Upper lobe of right lung (tissue), 1 donor: ENCODE data around the gene POU2F3. TPM values are rescaled to one million over a fixed set of nuclear protein-coding genes. Genes with fewer than 3 reads are reported as not detected.

Experiments used
- ATAC-seq: fragments of 200-7000 bp; cut with Tn5 transposase; one replicate; pipeline ENCODE4 v1.9.1; 2020; ENCODE audit warnings: mild to moderate bottlenecking, moderate library complexity
- DNase-seq: peaks from one replicate; pipeline ENCODE4 v3.0.0-alpha.2; 2020
- H3K27ac ChIP-seq: fragments of 200-600 bp; one replicate; pipeline ENCODE4 v1.8.0; 2022
- H3K27me3 ChIP-seq: fragments of 200-600 bp; one replicate; pipeline ENCODE4 v1.8.0; 2022; ENCODE audit warnings: mild to moderate bottlenecking
- H3K36me3 ChIP-seq: fragments of 200-600 bp; one replicate; pipeline ENCODE4 v1.8.0; 2022
- H3K4me1 ChIP-seq: fragments of 200-600 bp; one replicate; pipeline ENCODE4 v1.8.0; 2022
- H3K4me3 ChIP-seq: fragments of 200-600 bp; one replicate; pipeline ENCODE4 v1.8.0; 2022; ENCODE audit warnings: mild to moderate bottlenecking
- H3K9me3 ChIP-seq: fragments of 200-600 bp; one replicate; pipeline ENCODE4 v1.8.0; 2022
- intact Hi-C: fragments of 100-400 bp; cut with DNase I; formaldehyde crosslinking; loops from one replicate; pipeline ENCODE4 v1.11.0; 2022
- total RNA-seq: library from RNA; stranded (reverse); fragmentation: NEBNext Ultra II Directional; extraction: Animal tissue kit (Norgen Biotek cat#: 25700); gene quantifications from one replicate; pipeline ENCODE4 v1.2.1, GENCODE V29; 2021
- TF ChIP-seq, protein P1 (sequence below): fragments of 200-600 bp; IDR thresholded peaks from one replicate; pipeline ENCODE4 v1.8.0; 2022; ENCODE audit warnings: antibody characterized with exemption
- donor health status: DM: no; HTN: yes; CAD: no; lungs with severe emphysema.

POU2F3 gene
- total RNA-seq, 1 donor from 2014 or later, result 3.0 TPM

DNA sequence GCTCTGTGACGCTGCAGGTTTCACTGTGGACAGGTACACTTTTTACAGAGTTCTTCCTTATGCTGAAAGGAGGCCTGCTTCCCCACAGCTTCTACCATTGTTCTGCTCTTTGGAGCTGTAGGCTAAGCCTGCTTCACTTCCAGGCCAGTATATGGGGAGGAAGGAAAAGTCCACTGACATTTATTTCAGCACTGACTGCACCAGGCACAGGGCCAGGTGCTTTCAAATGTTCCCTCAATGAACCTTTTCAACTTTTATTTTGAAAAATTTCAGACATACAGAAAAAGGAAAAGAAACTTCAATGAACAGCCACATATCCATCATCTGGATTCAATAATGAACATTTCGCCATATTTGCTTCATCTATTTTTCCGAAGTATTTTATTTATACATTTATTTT, 22.0 kb downstream of the POU2F3 start:
- no peak for ATAC-seq
- Histone ChIP-seq H3K4me1 (no peaks in the 10 kb centered on the region), H3K27me3 (peaks cover 3% of the 10 kb centered on the region), H3K36me3 (no peaks in the 10 kb centered on the region), H3K4me3 (no peak overlapping the region), H3K9me3 (no peaks in the 10 kb centered on the region), H3K27ac (no peak overlapping the region)
- DNase-seq, result no peak
- intact Hi-C loops, result no loop called here
- TF ChIP-seq, protein P1, sequence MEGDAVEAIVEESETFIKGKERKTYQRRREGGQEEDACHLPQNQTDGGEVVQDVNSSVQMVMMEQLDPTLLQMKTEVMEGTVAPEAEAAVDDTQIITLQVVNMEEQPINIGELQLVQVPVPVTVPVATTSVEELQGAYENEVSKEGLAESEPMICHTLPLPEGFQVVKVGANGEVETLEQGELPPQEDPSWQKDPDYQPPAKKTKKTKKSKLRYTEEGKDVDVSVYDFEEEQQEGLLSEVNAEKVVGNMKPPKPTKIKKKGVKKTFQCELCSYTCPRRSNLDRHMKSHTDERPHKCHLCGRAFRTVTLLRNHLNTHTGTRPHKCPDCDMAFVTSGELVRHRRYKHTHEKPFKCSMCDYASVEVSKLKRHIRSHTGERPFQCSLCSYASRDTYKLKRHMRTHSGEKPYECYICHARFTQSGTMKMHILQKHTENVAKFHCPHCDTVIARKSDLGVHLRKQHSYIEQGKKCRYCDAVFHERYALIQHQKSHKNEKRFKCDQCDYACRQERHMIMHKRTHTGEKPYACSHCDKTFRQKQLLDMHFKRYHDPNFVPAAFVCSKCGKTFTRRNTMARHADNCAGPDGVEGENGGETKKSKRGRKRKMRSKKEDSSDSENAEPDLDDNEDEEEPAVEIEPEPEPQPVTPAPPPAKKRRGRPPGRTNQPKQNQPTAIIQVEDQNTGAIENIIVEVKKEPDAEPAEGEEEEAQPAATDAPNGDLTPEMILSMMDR, result no peak

- Histone ChIP-seq H3K4me1 (no peaks in the 10 kb centered on the region), H3K27ac (no peak overlapping the region), H3K27me3 (peaks cover 24% of the 10 kb centered on the region), H3K9me3 (no peaks in the 10 kb centered on the region), H3K36me3 (no peaks in the 10 kb centered on the region), H3K4me3 (no peak overlapping the region)
- intact Hi-C loops, result no loop called here
- ATAC-seq, result no peak
- TF ChIP-seq, protein P1, result no peak
- no peak for DNase-seq
Measured at GRCh38 chr11:120267319-120267718, 27.4 kb downstream of the POU2F3 start.

GRCh38 chr11:120268686-120269085, 28.7 kb downstream of the POU2F3 start:
- no peak overlapping the region for H3K4me3 ChIP-seq
- no peaks in the 10 kb centered on the region for H3K9me3 ChIP-seq
- H3K27ac ChIP-seq, result no peak overlapping the region
- ATAC-seq (no peak), DNase-seq (no peak)
- no peaks in the 10 kb centered on the region for H3K4me1 ChIP-seq
- intact Hi-C loops, result no loop called here
- peaks cover 24% of the 10 kb centered on the region for H3K27me3 ChIP-seq
- H3K36me3 ChIP-seq, result no peaks in the 10 kb centered on the region
- TF ChIP-seq, protein P1, result no peak

DNA sequence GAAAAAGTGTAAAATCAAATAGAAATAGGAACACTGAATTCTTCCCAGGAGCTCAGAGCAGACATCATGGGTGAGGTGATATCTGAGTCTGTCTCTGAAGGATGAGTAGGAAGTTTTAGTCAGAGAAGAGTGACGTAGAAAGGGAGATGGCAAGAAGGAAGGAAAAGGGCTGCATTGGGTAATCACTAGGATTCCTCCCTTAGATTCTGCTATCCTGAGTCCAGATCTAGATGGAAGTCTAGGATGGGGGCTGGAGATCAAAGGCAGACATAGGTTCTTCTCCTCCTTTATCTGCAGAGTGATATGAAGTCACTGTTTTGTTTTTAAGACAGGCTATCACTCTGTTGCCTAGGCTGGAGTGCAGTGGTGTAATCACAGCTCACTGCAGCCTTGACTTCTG, 30.4 kb downstream of the POU2F3 start:
- H3K27ac ChIP-seq, result no peak overlapping the region
- TF ChIP-seq, protein P1, result no peak

GRCh38 chr11:120271672-120272071, 31.7 kb downstream of the POU2F3 start:
- TF ChIP-seq, protein P1, result no peak
- H3K9me3 ChIP-seq, result no peaks in the 10 kb centered on the region
- peaks cover 21% of the 10 kb centered on the region for H3K27me3 ChIP-seq
- DNase-seq (no peak), ATAC-seq (no peak)
- no peaks in the 10 kb centered on the region for H3K36me3 ChIP-seq
- H3K4me1 ChIP-seq, result no peaks in the 10 kb centered on the region
- intact Hi-C loops, result no loop called here
- no peak overlapping the region for H3K4me3 ChIP-seq
- H3K27ac ChIP-seq, result no peak overlapping the region

More for the DNA sequence above, 30.4 kb downstream of the POU2F3 start:
- intact Hi-C loops, result no loop called here
- Histone ChIP-seq H3K9me3 (no peaks in the 10 kb centered on the region), H3K27me3 (peaks cover 21% of the 10 kb centered on the region), H3K4me3 (no peak overlapping the region), H3K36me3 (no peaks in the 10 kb centered on the region), H3K4me1 (no peaks in the 10 kb centered on the region)
- DNase-seq (no peak), ATAC-seq (no peak)

- Histone ChIP-seq H3K9me3 (no peaks in the 10 kb centered on the region), H3K27ac (no peak overlapping the region), H3K4me3 (no peak overlapping the region), H3K27me3 (peaks cover 19% of the 10 kb centered on the region), H3K36me3 (no peaks in the 10 kb centered on the region), H3K4me1 (no peaks in the 10 kb centered on the region)
- no peak for ATAC-seq
- DNase-seq, result no peak
- intact Hi-C loops, result no loop called here
- TF ChIP-seq, protein P1, result no peak
Measured at GRCh38 chr11:120272303-120272702, 32.4 kb downstream of the POU2F3 start.
